Astrocyte of the spinal cord (primary cell): Measurements from ENCODE around the gene CDK4.

Source experiments
- DNase-seq: peaks from one replicate; pipeline ENCODE4 v3.0.0; 2011; ENCODE audit warnings: low read depth, low spot score
- H3K4me3 ChIP-seq: 2 replicates; pipeline ENCODE4 v1.5.1; 2011; ENCODE audit warnings: low read depth, mild to moderate bottlenecking, low read length, moderate library complexity
- CTCF ChIP-seq: IDR thresholded peaks from 2 replicates; pipeline ENCODE4 v1.5.1; 2012; ENCODE audit warnings: low read depth, mild to moderate bottlenecking, low read length, inconsistent platforms
- in situ Hi-C: cut with HindIII; loops from 2 replicates; pipeline ENCODE4 v1.10.0; 2017; ENCODE audit warnings: low sequenced_read_pairs

CDK4 gene

GRCh38 chr12:57758552-57759359 is 6.6 kb upstream of the CDK4 start:
- TF ChIP-seq CTCF, result no peak
- no peak overlapping the region for H3K4me3 ChIP-seq
- no peak for DNase-seq
- in situ Hi-C loops, result no loop called here

DNA sequence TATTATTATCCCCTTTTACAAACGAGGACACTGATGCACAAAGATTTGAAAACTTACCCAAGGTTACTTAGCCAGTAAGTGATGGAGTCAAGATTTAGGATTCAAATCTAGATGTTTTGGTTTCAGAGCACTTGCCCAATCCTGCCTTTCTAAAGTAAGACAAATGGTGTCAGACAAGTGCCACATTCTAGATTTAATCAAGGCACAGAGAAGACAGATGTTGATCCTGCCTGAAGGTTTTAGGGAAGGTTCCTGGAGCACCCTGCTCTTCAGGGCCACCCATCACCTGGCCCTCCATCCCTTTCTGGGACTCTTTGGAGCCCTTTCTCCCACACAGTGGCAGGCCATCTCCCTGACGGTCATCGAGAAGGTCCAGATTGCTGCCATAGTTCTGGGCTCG is 5.7 kb upstream of the CDK4 start:
- in situ Hi-C loops, result no loop called here
- TF ChIP-seq CTCF, result no peak
- H3K4me3 ChIP-seq, result no peak overlapping the region
- no peak for DNase-seq

DNA sequence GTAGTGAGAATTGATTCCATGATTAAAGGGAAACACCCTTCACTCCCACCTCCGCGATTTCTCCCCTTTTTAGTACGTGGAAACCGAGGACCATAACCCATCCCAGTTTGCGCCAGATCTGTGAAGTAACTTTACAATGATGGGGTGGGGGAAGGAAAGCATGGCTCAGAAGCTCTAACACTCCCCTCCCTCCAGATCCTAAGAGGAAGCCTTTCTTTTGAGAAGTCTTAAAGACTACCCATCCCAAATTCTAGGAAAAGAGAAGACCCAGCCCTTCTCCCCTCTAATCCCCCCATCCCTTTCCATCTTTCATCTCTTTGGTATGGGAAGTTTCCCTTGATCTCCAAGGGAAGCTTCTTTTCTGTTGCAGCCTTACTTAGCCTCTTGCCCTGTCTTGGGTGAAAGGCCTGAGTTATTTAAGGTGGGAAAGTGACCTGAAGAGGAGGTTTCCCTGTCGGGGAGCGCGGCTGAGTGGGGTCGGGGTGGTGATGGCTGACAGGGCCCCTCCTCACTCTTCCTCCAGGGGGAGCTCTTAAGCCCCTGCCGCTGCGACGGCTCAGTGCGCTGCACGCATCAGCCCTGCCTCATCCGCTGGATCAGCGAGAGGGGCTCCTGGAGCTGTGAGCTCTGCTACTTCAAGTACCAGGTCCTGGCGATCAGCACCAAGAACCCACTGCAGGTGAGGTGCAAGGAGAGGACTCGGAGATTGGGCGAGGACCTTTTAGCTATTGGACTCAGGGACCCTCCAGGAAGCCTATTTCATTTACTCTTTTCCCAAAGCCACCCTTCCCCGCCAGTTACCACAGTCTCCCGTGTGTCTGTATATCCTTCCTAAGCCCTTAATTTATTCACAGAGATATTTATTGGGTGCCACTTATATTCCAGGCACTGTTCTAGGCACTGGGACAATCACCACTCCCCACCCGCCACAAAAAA is 4.6 kb upstream of the CDK4 start:
- peak; percentile 76 for TF ChIP-seq CTCF
- H3K4me3 ChIP-seq, result no peak overlapping the region
- no peak for DNase-seq
- in situ Hi-C loops, result no loop called here

GRCh38 chr12:57755454-57756372 is 3.6 kb upstream of the CDK4 start:
- peak overlapping the region; percentile 46 for H3K4me3 ChIP-seq
- TF ChIP-seq CTCF, result no peak
- DNase-seq, result no peak
- in situ Hi-C loops, result no loop called here

DNA sequence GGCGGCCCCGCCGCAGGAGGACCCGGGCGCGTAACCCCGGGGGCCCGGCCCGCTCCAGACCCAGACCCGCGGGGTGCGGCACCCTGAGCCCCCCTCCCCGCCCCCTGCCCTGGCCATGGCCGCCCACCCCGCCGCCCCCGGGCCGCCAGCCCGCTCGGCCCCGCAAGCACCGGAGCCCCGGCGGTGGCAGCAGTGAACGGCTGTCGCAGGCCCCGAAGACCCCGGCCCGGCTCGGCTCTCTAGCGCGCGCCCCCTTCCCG is 3.0 kb upstream of the CDK4 start:
- peak overlapping the region; percentile 46 for H3K4me3 ChIP-seq
- in situ Hi-C loops, result no loop called here
- DNase-seq, result no peak
- TF ChIP-seq CTCF, result no peak
